ENCODE measurements around the gene PRKAR2A.
A peak's percentile ranks its signal among the peaks of the same experiment; 100 is the strongest.

The PRKAR2A gene

GRCh38 chr3:48847504-48848423 lies at the start of gene PRKAR2A:
TSS of gene PRKAR2A (minus strand) at chr3:48847874. CDS start at chr3:48847596, 278 bp downstream.
- H3K27ac ChIP-seq, result peak within 1 kb of the TSS; percentile 43 to 98 (median 89)
- H3K4me3 ChIP-seq, result peak within 1 kb of the TSS; percentile 58 to 97 (median 74)

DNA sequence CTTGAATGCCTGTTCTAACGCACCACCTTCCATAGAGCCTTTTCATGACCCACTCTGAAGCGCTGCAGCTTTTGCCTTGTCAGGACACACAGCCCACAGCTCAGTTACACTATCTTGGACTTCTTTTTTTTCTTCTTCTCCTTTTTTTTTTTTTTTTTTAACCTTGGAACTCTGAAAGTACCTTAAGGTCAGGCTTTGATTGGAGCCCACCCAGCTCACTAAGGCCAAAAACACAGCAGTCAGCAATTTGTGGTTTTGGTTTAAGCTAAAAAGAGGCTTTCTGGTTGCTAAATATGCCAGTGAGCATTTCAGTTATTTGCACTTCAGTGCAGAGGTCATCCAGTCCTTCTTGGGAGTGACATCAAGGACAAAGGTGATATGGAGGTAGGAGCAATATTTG lies 49.3 kb upstream of the PRKAR2A start:
- H3K27ac ChIP-seq, result peak overlapping the region in 1 of 21 experiments; percentile 82
- no peak overlapping the region for H3K4me3 ChIP-seq

GRCh38 chr3:48894516-48894915 lies 46.8 kb upstream of the PRKAR2A start:
- Histone ChIP-seq H3K4me3 (no peak overlapping the region), H3K27ac (no peak overlapping the region)

DNA sequence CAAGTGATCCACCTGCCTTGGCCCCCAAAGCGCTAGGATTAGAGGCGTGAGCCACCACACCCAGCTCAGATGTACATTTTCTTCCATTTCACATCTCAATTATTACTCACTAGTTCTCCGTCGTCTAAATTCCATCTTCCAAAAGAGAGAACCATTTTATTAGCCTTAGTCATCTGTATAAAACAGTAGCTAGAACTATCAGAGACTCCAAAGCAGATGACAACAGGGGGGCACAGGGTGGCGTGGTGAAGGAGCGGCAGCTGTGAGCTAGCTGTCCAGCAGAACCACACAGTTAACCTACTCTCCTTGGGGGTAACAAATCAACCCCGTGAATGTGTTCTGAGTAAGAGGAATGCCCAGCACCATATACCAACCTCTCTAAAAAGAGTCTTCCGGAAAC lies 43.9 kb upstream of the PRKAR2A start:
- Histone ChIP-seq H3K4me3 (no peak overlapping the region), H3K27ac (no peak overlapping the region)

- H3K27ac ChIP-seq, result no peak overlapping the region
- no peak overlapping the region for H3K4me3 ChIP-seq
Measured at GRCh38 chr3:48885753-48886152, 38.1 kb upstream of the PRKAR2A start.

DNA sequence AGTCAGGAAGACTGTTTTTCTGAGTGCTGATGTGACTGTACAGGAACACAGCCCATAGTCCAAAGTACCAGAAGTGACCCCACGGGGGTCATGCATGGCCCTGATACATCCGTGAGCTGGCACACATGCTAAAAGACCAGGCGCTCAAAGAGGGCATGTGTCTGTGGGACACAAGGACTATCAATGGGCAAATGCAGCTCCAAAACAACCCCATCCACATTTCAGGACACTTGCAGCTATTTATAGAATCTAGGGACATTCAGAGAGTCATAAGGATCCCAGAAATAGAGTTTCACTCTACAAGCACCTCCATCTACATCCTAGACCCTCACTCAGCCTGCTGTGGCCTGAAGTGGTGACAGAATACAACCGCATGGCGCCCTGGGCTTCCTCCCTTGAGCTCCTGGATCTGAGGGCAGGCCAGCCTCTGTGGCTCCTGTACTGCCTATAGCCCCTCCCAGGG lies 34.0 kb upstream of the PRKAR2A start:
- Histone ChIP-seq H3K27ac (no peak overlapping the region), H3K4me3 (no peak overlapping the region)

DNA sequence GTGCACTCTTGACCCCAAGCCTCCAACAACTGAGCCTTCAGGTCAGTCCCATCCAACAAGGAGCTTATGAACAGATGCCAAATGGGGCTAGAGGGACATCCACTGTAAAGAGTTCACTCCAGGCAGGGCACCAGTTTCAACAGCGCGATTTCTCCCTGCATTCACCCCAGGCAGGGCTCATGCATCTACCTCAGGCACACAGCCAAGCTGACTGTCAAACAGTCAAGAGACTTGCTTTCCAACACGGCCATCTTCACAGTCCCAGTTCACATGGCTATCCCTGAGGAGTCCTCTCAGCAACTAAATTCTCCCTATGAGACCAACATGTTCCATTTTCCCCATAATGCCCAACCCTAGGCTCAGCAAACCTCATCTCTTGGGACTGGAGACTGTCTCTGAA lies 33.3 kb upstream of the PRKAR2A start:
- H3K27ac ChIP-seq, result no peak overlapping the region
- H3K4me3 ChIP-seq, result no peak overlapping the region

- H3K4me3 ChIP-seq, result no peak overlapping the region
Measured at GRCh38 chr3:48879994-48880377, 32.3 kb upstream of the PRKAR2A start.

GRCh38 chr3:48879307-48879993 lies 31.8 kb upstream of the PRKAR2A start:
- Histone ChIP-seq H3K4me3 (no peak overlapping the region), H3K27ac (no peak overlapping the region)

More at GRCh38 chr3:48879994-48880377, 32.3 kb upstream of the PRKAR2A start:
- H3K27ac ChIP-seq, result no peak overlapping the region

GRCh38 chr3:48877671-48878070 lies 30.0 kb upstream of the PRKAR2A start:
- H3K4me3 ChIP-seq, result no peak overlapping the region
- no peak overlapping the region for H3K27ac ChIP-seq

- Histone ChIP-seq H3K27ac (no peak overlapping the region), H3K4me3 (no peak overlapping the region)
Measured at GRCh38 chr3:48863122-48863521, 15.4 kb upstream of the PRKAR2A start.

DNA sequence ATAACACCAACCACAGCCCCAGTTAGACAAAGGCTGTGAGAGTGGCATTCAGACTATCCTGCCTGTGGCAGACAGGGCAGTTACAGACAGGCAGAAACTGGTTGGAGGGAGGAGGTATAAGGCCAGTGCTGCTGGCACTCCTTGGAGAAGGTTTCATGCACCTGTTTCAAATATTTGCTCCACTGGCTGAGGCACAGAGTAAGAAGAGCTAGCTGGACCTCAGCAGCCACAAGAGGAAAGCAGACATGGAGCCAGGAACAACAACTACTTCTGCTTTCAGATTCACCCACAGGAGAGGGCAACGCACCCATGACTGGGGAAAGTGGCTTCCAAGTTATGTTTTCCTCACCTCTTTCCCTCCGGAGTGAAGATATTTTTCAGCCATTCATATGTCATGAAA lies 11.5 kb upstream of the PRKAR2A start:
- peak overlapping the region in 1 of 21 experiments; percentile 10 for H3K27ac ChIP-seq
- no peak overlapping the region for H3K4me3 ChIP-seq

DNA sequence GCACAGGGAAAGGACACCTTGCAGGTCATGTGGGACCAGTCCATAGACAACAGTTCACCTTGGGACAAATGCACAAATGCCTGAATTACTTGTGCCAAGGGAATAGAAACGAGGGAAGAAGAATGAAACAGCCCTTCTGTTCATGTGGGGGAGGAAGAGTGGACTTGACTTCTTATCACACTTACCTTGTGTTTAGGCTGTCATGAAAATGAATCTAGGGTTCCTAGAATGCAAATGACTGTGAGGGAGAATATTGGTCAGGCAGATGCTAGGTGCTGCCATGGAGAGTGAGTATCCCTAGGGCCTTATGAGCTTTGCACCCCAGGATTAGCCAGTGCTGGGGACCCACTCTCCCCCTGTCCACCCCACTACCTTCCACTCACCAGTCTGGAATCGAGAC lies 11.0 kb upstream of the PRKAR2A start:
- H3K27ac ChIP-seq, result no peak overlapping the region

GRCh38 chr3:48857641-48858040 lies 10.0 kb upstream of the PRKAR2A start:
- no peak overlapping the region for H3K27ac ChIP-seq
- H3K4me3 ChIP-seq, result no peak overlapping the region

More for the DNA sequence above, 11.0 kb upstream of the PRKAR2A start:
- no peak overlapping the region for H3K4me3 ChIP-seq

- Histone ChIP-seq H3K4me3 (no peak overlapping the region), H3K27ac (no peak overlapping the region)
Measured at GRCh38 chr3:48856469-48856868, 8.8 kb upstream of the PRKAR2A start.

DNA sequence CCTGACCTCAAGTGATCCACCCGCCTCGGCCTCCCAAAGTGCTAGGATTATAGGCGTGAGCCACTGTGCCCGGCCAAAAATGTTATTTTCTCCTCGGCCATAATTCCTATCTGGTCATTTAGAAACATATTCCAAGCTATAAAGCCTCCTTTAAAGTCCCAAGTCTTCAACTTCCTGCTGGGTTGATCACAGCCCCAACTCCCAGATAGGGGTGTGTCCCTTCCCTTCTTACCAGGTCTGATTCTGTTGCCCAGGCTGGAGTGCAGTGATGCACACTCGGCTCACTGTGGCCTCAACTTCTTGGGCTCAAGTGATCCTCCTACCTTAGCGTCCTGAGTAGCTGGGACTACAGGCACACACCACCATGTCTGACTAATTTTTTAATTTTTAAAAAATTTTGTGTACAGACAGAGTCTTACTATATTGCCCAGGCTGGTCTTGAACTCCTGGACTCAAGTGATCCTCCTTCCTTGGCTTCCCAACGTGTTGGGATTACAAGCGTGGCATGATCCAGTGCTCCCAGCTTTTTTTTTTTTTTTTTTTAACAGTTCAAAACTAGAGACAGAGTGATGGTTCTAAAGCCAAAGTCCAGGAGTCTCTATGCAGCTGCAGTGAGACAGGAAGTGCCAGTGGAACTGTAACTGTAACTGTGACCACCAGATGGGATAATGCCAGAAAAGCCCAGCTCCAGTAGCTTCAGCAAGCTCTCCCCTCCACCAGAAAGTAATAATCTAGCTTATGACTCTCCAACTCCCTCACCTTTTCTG lies 8.2 kb upstream of the PRKAR2A start:
- no peak overlapping the region for H3K27ac ChIP-seq

GRCh38 chr3:48852151-48852550 lies 4.5 kb upstream of the PRKAR2A start:
- Histone ChIP-seq H3K4me3 (no peak overlapping the region), H3K27ac (no peak overlapping the region)

More for the DNA sequence above, 8.2 kb upstream of the PRKAR2A start:
- H3K4me3 ChIP-seq, result no peak overlapping the region

GRCh38 chr3:48851407-48851806 lies 3.7 kb upstream of the PRKAR2A start:
- H3K4me3 ChIP-seq, result no peak overlapping the region
- no peak overlapping the region for H3K27ac ChIP-seq

DNA sequence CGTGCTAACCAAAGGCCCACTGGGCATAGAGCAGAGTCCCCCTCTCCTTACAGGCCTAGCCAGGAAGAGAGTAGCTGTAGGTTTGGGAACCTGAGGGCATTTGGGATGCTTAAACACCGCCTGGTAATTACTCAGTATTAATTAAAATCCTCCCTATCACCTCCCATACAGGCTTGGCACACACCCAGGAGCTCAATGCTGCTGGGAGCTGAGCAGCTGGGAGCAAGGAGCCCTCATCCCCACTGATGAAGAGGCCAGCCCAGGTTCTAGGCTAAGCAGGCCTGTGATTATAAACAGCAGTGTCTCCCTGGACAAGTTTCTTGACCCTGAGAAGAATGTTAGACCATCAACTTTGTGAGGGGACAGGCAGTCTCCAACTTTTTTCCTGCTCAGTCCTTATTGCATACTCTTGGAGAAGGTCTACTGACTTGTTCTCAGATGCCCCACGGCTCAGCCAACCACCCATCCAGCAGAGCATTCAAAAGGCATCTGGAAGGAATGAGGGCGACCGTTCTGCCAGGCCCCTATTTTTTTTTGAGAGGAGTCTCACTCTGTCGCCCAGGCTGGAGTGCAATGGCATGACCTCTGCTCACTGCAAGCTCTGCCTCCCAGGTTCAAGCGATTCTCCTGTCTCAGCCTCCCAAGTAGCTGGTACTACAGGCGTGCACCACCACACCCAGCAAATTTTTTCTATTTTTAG lies 1.3 kb upstream of the PRKAR2A start:
- H3K4me3 ChIP-seq, result no peak overlapping the region
- peak overlapping the region in 7 of 21 experiments; percentile 87 to 98 (median 94) for H3K27ac ChIP-seq
